ENCODE data around the gene TKT. TPM values are rescaled to one million over a fixed set of nuclear protein-coding genes. Genes with fewer than 3 reads are reported as not detected.

Gene TKT
- total RNA-seq, 2 experiments from 2014 or later = 91.5 to 103 TPM

DNA sequence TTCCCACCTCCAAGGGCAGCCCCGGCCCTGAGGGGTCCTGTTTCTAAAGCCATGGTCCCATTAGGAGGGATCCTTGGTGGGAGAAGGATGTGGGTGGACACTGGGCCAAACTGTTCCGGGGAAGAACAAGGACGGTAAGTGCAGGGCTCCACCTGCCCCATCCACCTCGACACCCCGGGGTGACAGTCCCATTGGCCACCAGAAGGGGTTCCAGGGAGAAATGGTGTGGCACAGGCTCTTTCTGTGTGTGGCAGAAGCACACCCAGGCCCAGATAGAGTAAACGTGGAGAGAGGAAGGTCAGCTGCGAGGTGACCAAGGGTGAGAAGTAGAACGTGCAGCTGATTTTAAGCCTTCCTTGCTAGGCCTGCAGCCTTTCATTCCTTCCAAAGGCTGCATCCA, 12.0 kb downstream of the TKT start:
- no peak overlapping the region for H3K4me3 Mint-ChIP-seq
- H3K36me3 Mint-ChIP-seq (ENCODE audit: low read depth) = peaks cover 48% of the 10 kb centered on the region

DNA sequence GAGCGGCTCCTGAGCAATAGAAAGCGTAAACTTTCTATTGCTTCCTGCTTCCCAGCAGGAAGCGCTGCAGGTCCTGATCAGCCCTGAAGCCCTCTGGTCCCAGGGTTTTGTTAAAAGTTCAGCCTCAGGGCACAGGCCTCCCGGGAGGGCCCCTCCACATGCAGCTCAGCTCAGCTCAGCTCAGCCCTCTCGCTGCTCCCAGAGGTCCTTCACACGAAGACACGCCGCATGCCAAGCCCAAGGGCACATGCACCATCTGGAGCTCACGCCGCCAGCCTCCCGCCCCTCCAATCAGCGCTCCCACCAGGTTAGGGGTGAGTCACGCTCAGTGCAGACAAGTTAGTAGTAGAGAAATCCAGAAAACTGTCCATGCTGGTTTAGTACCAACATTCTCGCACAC, 12.7 kb downstream of the TKT start:
- no peaks in the 10 kb centered on the region for H3K27me3 ChIP-seq (ENCODE audit: control insufficient read depth in 1 of 2, insufficient read depth in 2 of 2, low read length in 2 of 2)
- peaks cover 54% of the 10 kb centered on the region for H3K36me3 Mint-ChIP-seq (ENCODE audit: low read depth)
- CTCF ChIA-PET = no interaction called here
- H3K27ac Mint-ChIP-seq = no peak overlapping the region
- H3K4me1 Mint-ChIP-seq (ENCODE audit: low read depth) = peaks cover 8% of the 10 kb centered on the region
- no peaks in the 10 kb centered on the region for H3K9me3 Mint-ChIP-seq
- H3K36me3 ChIP-seq (ENCODE audit: insufficient read depth, low read length) = peaks cover 50% of the 10 kb centered on the region
- DNase-seq (no peak), ATAC-seq (ENCODE audit: poor library complexity) (no peak)
- POLR2A ChIA-PET = no interaction called here
- intact Hi-C loops (cut with DNase I, micrococcal nuclease) = no loop called here
- TF ChIP-seq, protein P1, sequence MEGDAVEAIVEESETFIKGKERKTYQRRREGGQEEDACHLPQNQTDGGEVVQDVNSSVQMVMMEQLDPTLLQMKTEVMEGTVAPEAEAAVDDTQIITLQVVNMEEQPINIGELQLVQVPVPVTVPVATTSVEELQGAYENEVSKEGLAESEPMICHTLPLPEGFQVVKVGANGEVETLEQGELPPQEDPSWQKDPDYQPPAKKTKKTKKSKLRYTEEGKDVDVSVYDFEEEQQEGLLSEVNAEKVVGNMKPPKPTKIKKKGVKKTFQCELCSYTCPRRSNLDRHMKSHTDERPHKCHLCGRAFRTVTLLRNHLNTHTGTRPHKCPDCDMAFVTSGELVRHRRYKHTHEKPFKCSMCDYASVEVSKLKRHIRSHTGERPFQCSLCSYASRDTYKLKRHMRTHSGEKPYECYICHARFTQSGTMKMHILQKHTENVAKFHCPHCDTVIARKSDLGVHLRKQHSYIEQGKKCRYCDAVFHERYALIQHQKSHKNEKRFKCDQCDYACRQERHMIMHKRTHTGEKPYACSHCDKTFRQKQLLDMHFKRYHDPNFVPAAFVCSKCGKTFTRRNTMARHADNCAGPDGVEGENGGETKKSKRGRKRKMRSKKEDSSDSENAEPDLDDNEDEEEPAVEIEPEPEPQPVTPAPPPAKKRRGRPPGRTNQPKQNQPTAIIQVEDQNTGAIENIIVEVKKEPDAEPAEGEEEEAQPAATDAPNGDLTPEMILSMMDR (IDR thresholded peaks at IDR 0.05) = no peak
- no peak overlapping the region for H3K27ac ChIP-seq (ENCODE audit: low read depth in 1 of 2, low read length in 2 of 2)
- H3K4me1 ChIP-seq (ENCODE audit: insufficient read depth, low read length) = peaks cover 41% of the 10 kb centered on the region
- no peaks in the 10 kb centered on the region for H3K27me3 Mint-ChIP-seq
- no peak overlapping the region for H3K4me3 ChIP-seq (ENCODE audit: low read length)
- no peak overlapping the region for H3K4me3 Mint-ChIP-seq
- no peaks in the 10 kb centered on the region for H3K9me3 ChIP-seq (ENCODE audit: control insufficient read depth in 1 of 2, insufficient read depth in 1 of 2, low read length in 2 of 2)

More for the DNA sequence above, 12.0 kb downstream of the TKT start:
- H3K9me3 ChIP-seq (ENCODE audit: control insufficient read depth in 1 of 2, insufficient read depth in 1 of 2, low read length in 2 of 2) = no peaks in the 10 kb centered on the region
- no peaks in the 10 kb centered on the region for H3K27me3 ChIP-seq (ENCODE audit: control insufficient read depth in 1 of 2, insufficient read depth in 2 of 2, low read length in 2 of 2)
- H3K9me3 Mint-ChIP-seq = no peaks in the 10 kb centered on the region
- H3K27ac Mint-ChIP-seq = no peak overlapping the region
- H3K4me1 ChIP-seq (ENCODE audit: insufficient read depth, low read length) = peaks cover 46% of the 10 kb centered on the region
- H3K27me3 Mint-ChIP-seq = no peaks in the 10 kb centered on the region
- ATAC-seq (ENCODE audit: poor library complexity) (no peak), DNase-seq (no peak)
- ChIA-PET POLR2A (no interaction called here), CTCF (no interaction called here)
- H3K4me1 Mint-ChIP-seq (ENCODE audit: low read depth) = peaks cover 14% of the 10 kb centered on the region
- H3K27ac ChIP-seq (ENCODE audit: low read depth in 1 of 2, low read length in 2 of 2) = no peak overlapping the region
- intact Hi-C loops (cut with DNase I, micrococcal nuclease) = no loop called here
- H3K4me3 ChIP-seq (ENCODE audit: low read length) = no peak overlapping the region
- TF ChIP-seq, protein P1 (IDR thresholded peaks at IDR 0.05) = no peak
- peaks cover 43% of the 10 kb centered on the region for H3K36me3 ChIP-seq (ENCODE audit: insufficient read depth, low read length)

DNA sequence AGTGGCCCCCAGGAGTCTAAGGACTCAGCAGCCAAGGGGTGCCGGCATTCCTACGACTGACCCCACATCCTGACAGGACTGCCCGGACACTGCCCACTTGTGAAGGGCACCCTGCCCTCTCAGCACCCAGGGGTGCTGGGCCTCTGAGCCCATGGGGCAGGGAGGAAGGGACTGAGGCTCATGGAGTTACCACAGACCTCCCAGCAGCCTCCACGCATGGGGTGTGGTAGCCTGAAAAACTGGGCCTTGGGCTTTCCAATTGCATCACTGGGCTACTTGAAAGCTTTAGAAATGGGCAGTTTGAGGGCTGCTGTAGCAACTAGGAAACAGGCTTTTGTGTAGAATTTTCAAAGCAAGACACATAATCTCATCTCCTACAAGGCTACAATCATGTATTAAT, 13.2 kb downstream of the TKT start:
- Mint-ChIP-seq H3K4me3 (no peak overlapping the region), H3K36me3 (ENCODE audit: low read depth) (peaks cover 54% of the 10 kb centered on the region), H3K4me1 (ENCODE audit: low read depth) (peaks cover 2% of the 10 kb centered on the region), H3K27me3 (no peaks in the 10 kb centered on the region), H3K9me3 (no peaks in the 10 kb centered on the region), H3K27ac (no peak overlapping the region)
- H3K27me3 ChIP-seq (ENCODE audit: control insufficient read depth in 1 of 2, insufficient read depth in 2 of 2, low read length in 2 of 2) = no peaks in the 10 kb centered on the region
- ChIA-PET POLR2A (no interaction called here), CTCF (no interaction called here)
- H3K36me3 ChIP-seq (ENCODE audit: insufficient read depth, low read length) = peaks cover 52% of the 10 kb centered on the region
- peak in 2 of 14 experiments; percentile 40 to 47 for DNase-seq
- ATAC-seq (ENCODE audit: poor library complexity) = no peak
- H3K4me1 ChIP-seq (ENCODE audit: insufficient read depth, low read length) = peaks cover 36% of the 10 kb centered on the region
- no peak overlapping the region for H3K4me3 ChIP-seq (ENCODE audit: low read length)
- intact Hi-C loops (cut with DNase I, micrococcal nuclease) = no loop called here
- no peak overlapping the region for H3K27ac ChIP-seq (ENCODE audit: low read depth in 1 of 2, low read length in 2 of 2)
- H3K9me3 ChIP-seq (ENCODE audit: control insufficient read depth in 1 of 2, insufficient read depth in 1 of 2, low read length in 2 of 2) = no peaks in the 10 kb centered on the region
- TF ChIP-seq, protein P1 (IDR thresholded peaks at IDR 0.05) = no peak

All from CD4-positive, alpha-beta T cell (primary cell).